ENCODE measurements around the gene HPSE2. TPM values are rescaled to one million over a fixed set of nuclear protein-coding genes. Genes with fewer than 3 reads are reported as not detected.
A peak's percentile ranks its signal among the peaks of the same experiment; 100 is the strongest.

The HPSE2 gene
- total and polyA plus RNA-seq, 5 donors = 0.09 TPM; not detected in 4

DNA sequence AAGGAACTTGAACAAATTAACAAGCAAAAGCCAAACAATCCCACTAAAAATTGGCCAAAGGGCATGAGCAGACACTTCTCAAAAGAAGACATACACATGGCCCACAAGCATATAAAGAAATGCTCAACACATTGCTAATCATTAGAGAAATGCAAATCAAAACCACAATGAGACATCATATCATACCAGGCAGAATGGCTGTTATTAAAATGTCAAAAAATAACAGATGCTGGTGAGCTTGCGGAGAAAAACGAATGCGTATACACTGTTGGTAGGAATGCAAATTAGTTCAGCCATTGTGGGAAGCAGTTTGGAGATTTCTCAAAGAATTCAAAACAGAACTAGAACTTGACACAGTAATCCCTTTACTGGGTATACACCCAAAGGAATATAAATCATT is 477.2 kb downstream of the HPSE2 start:
- H3K4me1 ChIP-seq (ENCODE audit: control insufficient read depth, insufficient read depth, low read length) = no peaks in the 10 kb centered on the region
- no peak for DNase-seq
- 60% methylated on average over 3 of the region's 3 CpGs for WGBS
- no peak overlapping the region for H3K4me3 ChIP-seq (ENCODE audit: low read length)
- intact Hi-C loops (cut with DNase I) = no loop called here
- no peaks in the 10 kb centered on the region for H3K9me3 ChIP-seq (ENCODE audit: control insufficient read depth, low read length)
- H3K27me3 ChIP-seq (ENCODE audit: control insufficient read depth, insufficient read depth) = no peaks in the 10 kb centered on the region
- no peak overlapping the region for H3K27ac ChIP-seq (ENCODE audit: low read length)
- ATAC-seq = no peak

DNA sequence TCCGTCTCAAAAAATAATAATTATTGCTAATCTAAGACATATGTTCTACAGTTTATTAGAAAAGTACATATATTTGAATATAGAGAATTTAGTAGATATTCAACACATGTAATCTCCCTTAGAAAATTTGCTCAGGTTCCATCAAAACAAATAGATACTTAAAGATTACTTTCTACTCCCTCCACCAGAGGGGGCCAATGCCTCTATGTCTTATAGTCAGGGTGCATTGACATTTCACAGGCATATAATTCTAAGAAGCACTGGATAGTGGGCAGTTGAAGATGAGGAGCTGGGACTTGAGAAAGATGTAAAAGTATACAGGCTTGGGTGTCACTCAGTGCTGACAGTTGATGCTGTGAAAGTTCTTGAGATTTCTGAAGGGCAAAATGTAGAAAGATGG is 487.4 kb downstream of the HPSE2 start:
- Histone ChIP-seq H3K4me1 (ENCODE audit: control insufficient read depth, insufficient read depth, low read length) (no peaks in the 10 kb centered on the region), H3K4me3 (ENCODE audit: low read length) (no peak overlapping the region), H3K27ac (ENCODE audit: low read length) (no peak overlapping the region), H3K9me3 (ENCODE audit: control insufficient read depth, low read length) (no peaks in the 10 kb centered on the region), H3K27me3 (ENCODE audit: control insufficient read depth, insufficient read depth) (no peaks in the 10 kb centered on the region)
- WGBS = 29% methylated on average over 1 of the region's 1 CpG
- DNase-seq (no peak), ATAC-seq (no peak)
- intact Hi-C loops (cut with DNase I) = no loop called here

DNA sequence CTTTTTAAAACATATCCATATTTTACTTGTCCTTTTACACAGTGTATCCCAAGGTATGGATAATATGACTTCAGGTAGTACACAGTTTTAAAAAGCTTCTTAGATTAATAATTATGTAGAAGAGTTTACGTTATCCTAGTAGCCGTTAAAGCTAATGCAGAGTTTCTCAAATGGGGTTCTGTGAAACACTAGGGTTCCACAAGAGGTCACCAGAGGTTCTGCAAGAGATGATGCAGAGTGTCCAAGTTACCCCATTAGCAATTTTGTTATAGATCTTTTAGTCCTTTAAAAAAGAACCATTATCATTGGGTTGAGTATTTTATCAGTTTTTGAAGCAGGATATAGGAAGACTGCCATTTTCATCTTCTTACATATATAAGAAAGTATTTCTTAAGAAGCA is 490.0 kb downstream of the HPSE2 start:
- Histone ChIP-seq H3K4me1 (ENCODE audit: control insufficient read depth, insufficient read depth, low read length) (no peaks in the 10 kb centered on the region), H3K4me3 (ENCODE audit: low read length) (no peak overlapping the region), H3K27ac (ENCODE audit: low read length) (no peak overlapping the region), H3K9me3 (ENCODE audit: control insufficient read depth, low read length) (no peaks in the 10 kb centered on the region), H3K27me3 (ENCODE audit: control insufficient read depth, insufficient read depth) (no peaks in the 10 kb centered on the region)
- no peak for ATAC-seq
- intact Hi-C loops (cut with DNase I) = no loop called here
- DNase-seq = no peak
- 88% methylated on average over 2 of the region's 2 CpGs for WGBS

DNA sequence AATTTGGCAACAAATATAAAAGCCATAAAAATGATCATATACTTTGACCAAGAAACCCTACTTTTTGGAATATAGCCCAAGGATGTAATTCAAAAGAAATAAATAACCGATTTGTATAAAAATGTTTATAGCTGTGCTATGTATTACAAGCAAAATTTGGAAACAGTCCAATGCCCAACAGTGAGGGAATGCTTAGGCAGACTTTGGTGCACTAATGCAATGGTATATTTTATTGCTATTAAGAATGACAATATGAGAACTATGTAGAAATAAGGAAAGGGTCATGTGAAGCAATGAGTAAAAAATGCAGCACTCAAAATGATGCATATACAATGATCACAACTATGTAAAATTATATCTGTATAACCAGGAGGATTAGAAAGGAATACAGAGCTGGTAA is 515.1 kb downstream of the HPSE2 start:
- H3K4me1 ChIP-seq (ENCODE audit: control insufficient read depth, insufficient read depth, low read length) = no peaks in the 10 kb centered on the region
- H3K9me3 ChIP-seq (ENCODE audit: control insufficient read depth, low read length) = no peaks in the 10 kb centered on the region
- no peaks in the 10 kb centered on the region for H3K27me3 ChIP-seq (ENCODE audit: control insufficient read depth, insufficient read depth)
- DNase-seq (no peak), ATAC-seq (no peak)
- 71% methylated on average over 1 of the region's 1 CpG for WGBS
- no peak overlapping the region for H3K4me3 ChIP-seq (ENCODE audit: low read length)
- H3K27ac ChIP-seq (ENCODE audit: low read length) = no peak overlapping the region
- intact Hi-C loops (cut with DNase I) = no loop called here

DNA sequence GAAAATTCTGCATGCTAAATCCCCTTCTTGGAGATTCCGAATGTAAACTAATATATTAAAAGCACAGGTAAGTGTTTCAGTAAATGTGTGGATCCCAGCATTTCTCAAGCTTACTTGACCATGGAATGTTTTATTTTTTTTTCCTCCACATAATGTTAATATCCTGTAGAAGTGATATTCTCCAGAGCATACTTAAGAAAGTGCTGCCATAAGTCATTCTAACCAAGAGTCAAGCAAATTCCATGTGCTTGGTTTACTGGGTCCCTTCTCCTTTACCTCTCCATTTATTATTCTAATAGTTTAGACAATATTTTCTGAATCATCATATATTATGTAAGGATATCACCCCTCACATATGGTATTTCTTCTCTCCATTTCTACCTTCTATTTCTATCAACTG is 522.1 kb downstream of the HPSE2 start:
- Histone ChIP-seq H3K27ac (ENCODE audit: low read length) (no peak overlapping the region), H3K27me3 (ENCODE audit: control insufficient read depth, insufficient read depth) (no peaks in the 10 kb centered on the region), H3K9me3 (ENCODE audit: control insufficient read depth, low read length) (no peaks in the 10 kb centered on the region), H3K4me1 (ENCODE audit: control insufficient read depth, insufficient read depth, low read length) (no peaks in the 10 kb centered on the region), H3K4me3 (ENCODE audit: low read length) (no peak overlapping the region)
- no peak for ATAC-seq
- intact Hi-C loops (cut with DNase I) = no loop called here
- DNase-seq = no peak
- 81% methylated on average over 1 of the region's 1 CpG for WGBS

DNA sequence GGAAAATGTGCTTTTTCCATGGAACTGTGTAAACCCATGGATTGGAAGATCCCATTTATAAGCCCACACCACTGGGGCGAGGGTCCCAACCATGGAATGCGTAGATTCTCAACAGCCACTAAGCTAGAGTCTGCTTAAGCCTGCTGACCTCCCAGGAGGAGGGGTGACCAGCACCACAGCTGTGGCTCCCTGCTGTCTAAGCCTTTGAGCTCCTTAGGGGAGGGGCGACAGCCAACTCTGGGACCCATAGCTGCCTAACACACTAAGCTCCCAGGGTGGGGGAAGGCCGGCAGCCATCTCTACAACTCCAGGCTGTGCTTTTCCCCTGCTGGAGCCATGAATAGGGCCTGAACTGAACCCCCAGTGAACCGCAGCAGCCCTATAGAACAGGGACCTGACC is 539.1 kb downstream of the HPSE2 start:
- H3K27ac ChIP-seq (ENCODE audit: low read length) = no peak overlapping the region
- DNase-seq (peak in 1 of 3 donors; percentile 17), ATAC-seq (no peak)
- H3K4me3 ChIP-seq (ENCODE audit: low read length) = no peak overlapping the region
- H3K27me3 ChIP-seq (ENCODE audit: control insufficient read depth, insufficient read depth) = no peaks in the 10 kb centered on the region
- WGBS = 77% methylated on average over 5 of the region's 5 CpGs
- intact Hi-C loops (cut with DNase I) = no loop called here
- no peaks in the 10 kb centered on the region for H3K4me1 ChIP-seq (ENCODE audit: control insufficient read depth, insufficient read depth, low read length)
- H3K9me3 ChIP-seq (ENCODE audit: control insufficient read depth, low read length) = no peaks in the 10 kb centered on the region

DNA sequence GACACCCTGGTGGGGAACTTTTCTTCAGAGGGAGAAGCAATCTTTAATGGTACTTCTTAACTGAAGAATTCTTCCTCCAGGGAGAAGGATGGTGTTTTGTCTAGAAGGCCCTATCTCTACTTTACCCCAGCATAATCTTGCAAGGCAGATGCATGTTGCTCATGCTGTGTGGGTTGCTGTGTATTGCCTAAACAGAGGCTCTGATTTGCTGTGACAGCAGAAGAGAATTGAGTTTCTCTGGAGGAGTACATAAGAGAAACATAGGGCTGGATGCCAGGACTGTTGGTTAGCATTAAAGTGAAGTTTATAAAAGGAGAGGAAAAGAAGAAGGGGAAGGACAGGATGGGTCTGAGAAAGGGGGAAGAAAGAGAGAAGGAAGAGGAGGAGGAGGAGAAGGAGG is 540.8 kb downstream of the HPSE2 start:
- intact Hi-C loops (cut with DNase I) = no loop called here
- Histone ChIP-seq H3K27ac (ENCODE audit: low read length) (no peak overlapping the region), H3K4me1 (ENCODE audit: control insufficient read depth, insufficient read depth, low read length) (no peaks in the 10 kb centered on the region), H3K27me3 (ENCODE audit: control insufficient read depth, insufficient read depth) (no peaks in the 10 kb centered on the region), H3K4me3 (ENCODE audit: low read length) (no peak overlapping the region), H3K9me3 (ENCODE audit: control insufficient read depth, low read length) (no peaks in the 10 kb centered on the region)
- DNase-seq = no peak
- ATAC-seq = no peak

DNA sequence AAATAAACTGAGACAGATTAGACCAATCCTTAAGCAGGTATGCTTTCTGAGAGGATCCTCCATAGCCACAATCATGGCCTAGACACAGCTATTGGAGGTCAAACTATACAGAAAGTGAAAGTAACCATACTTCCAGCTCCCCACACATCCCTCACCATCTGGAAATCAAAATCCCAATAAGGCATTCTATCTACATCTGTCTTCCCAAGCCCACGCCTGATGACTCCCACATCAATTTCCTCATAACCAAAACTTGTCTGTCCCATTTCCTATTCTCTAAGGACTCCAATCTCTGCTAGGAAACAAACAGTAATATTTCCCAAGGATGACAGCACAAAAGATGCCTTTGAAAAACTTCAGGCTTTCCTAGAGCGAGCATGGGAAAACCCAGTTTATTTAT is 541.6 kb downstream of the HPSE2 start:
- DNase-seq (no peak), ATAC-seq (no peak)
- no peaks in the 10 kb centered on the region for H3K9me3 ChIP-seq (ENCODE audit: control insufficient read depth, low read length)
- H3K27ac ChIP-seq (ENCODE audit: low read length) = no peak overlapping the region
- no peak overlapping the region for H3K4me3 ChIP-seq (ENCODE audit: low read length)
- H3K27me3 ChIP-seq (ENCODE audit: control insufficient read depth, insufficient read depth) = no peaks in the 10 kb centered on the region
- no peaks in the 10 kb centered on the region for H3K4me1 ChIP-seq (ENCODE audit: control insufficient read depth, insufficient read depth, low read length)
- intact Hi-C loops (cut with DNase I) = no loop called here
- WGBS = 50% methylated on average over 2 of the region's 2 CpGs

DNA sequence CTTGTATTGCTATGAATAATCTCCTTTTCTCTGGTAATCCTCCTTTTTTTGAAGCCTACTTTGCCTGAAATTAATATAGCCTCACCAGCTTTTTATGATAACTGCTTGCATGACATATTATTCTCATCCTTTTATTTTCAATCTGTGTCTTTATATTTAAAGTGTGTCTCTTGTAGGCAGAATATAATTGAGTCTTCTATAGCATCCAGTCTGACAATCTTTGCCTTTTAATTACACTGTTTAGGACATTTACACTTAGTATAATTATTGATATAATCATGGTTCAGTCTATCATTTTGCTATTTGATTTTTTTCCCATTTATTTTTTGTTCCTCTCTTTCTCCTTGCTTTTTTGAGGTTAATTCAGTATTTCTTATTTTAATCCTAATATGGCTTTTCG is 548.0 kb downstream of the HPSE2 start:
- intact Hi-C loops (cut with DNase I) = no loop called here
- WGBS = 0% methylated on average over 1 of the region's 1 CpG
- no peak overlapping the region for H3K27ac ChIP-seq (ENCODE audit: low read length)

DNA sequence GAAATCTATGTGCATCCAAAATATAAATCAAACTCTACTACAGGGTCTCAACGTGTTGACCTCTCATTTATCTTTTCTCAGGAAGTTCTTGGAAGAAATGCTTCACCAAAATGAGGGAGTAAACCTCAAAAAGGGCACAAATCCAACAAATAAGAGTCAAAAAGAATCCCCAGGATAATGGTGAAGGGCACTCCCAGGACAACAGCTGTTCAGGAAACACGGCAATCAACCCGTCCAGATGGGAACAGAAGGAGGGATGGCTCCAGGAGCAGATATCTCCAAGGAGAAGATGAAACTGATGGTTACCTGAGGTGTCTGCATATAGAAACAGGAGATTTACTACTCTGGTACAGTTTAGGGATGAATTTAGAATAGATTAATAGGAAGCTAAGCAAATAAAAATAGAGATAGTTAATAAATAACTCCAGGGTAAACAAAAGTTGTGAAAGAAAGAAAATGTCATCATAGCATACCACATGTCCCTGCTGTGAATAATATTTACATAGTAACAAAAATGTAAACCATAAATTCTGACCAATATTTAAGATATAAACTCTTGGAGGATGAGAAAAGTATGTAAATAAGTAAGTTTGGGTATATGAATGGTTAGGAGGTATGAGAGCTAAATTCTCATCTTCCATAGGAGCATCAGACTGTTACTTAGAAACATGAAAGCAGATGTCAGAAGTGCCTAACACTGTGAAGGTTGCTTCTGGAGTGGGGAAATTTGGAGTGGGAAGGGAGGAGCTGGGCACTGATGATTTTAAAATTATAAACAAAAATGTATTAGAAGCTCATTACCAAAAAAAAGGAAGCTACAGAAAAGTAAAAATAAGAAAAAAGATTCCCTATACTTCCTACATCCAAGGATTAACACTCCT is 551.4 kb downstream of the HPSE2 start:
- Histone ChIP-seq H3K4me3 (ENCODE audit: low read length) (no peak overlapping the region), H3K27me3 (ENCODE audit: control insufficient read depth, insufficient read depth) (no peaks in the 10 kb centered on the region), H3K9me3 (ENCODE audit: control insufficient read depth, low read length) (no peaks in the 10 kb centered on the region), H3K27ac (ENCODE audit: low read length) (no peak overlapping the region), H3K4me1 (ENCODE audit: control insufficient read depth, insufficient read depth, low read length) (no peaks in the 10 kb centered on the region)
- no peak for DNase-seq
- no peak for ATAC-seq
- intact Hi-C loops (cut with DNase I) = no loop called here
- WGBS = 21% methylated on average over 3 of the region's 3 CpGs

More for the DNA sequence above, 548.0 kb downstream of the HPSE2 start:
- Histone ChIP-seq H3K9me3 (ENCODE audit: control insufficient read depth, low read length) (no peaks in the 10 kb centered on the region), H3K4me3 (ENCODE audit: low read length) (no peak overlapping the region), H3K4me1 (ENCODE audit: control insufficient read depth, insufficient read depth, low read length) (no peaks in the 10 kb centered on the region), H3K27me3 (ENCODE audit: control insufficient read depth, insufficient read depth) (no peaks in the 10 kb centered on the region)
- no peak for ATAC-seq
- DNase-seq = no peak

DNA sequence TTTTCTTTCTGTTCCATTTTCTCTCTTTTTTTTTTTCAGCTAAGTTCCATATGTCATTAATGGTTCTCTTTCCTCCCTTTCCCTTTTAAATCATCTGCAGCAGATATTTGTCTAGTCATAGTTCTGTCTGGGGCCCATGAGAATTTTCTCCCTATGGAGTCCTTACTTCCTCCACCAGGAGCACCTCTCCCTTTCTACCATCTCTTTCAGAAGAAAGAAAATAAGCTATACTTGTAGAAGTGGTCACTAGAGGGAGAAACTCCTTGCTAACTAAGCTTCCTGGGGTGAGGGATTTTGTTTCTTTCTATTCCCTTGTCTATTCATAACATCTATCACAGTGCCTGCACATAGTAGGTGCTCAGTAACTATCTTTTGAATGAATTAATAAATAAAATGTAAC is 558.8 kb downstream of the HPSE2 start:
- H3K4me3 ChIP-seq (ENCODE audit: low read length) = no peak overlapping the region
- H3K9me3 ChIP-seq (ENCODE audit: control insufficient read depth, low read length) = no peaks in the 10 kb centered on the region
- no peak for DNase-seq
- H3K27me3 ChIP-seq (ENCODE audit: control insufficient read depth, insufficient read depth) = no peaks in the 10 kb centered on the region
- no peaks in the 10 kb centered on the region for H3K4me1 ChIP-seq (ENCODE audit: control insufficient read depth, insufficient read depth, low read length)
- intact Hi-C loops (cut with DNase I) = no loop called here
- no peak for ATAC-seq
- no peak overlapping the region for H3K27ac ChIP-seq (ENCODE audit: low read length)

DNA sequence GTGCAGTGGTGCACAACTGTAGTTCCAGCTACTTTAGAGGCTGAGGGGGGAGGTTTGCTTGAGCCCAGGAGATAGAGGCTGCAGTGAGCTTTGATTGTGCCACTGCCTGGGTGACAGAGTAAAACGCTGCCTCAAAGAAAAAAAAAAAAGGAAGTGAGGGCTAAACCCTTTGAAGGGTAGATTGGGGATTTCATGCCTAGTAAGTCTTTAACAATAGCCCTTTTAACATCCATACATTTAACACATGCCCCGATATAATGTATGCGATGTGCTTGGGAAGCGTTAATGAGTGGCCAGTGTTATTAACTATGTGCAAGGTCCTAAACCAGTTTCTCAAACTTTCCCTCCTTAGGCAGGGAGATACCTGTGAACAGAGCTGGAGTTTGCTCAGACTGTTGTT is 559.8 kb downstream of the HPSE2 start:
- DNase-seq = no peak
- no peaks in the 10 kb centered on the region for H3K9me3 ChIP-seq (ENCODE audit: control insufficient read depth, low read length)
- intact Hi-C loops (cut with DNase I) = no loop called here
- no peaks in the 10 kb centered on the region for H3K4me1 ChIP-seq (ENCODE audit: control insufficient read depth, insufficient read depth, low read length)
- no peak overlapping the region for H3K4me3 ChIP-seq (ENCODE audit: low read length)
- H3K27ac ChIP-seq (ENCODE audit: low read length) = no peak overlapping the region
- no peak for ATAC-seq
- 82% methylated on average over 4 of the region's 4 CpGs for WGBS
- H3K27me3 ChIP-seq (ENCODE audit: control insufficient read depth, insufficient read depth) = no peaks in the 10 kb centered on the region
